Measurements from ENCODE around the gene RPL6. TPM values are rescaled to one million over a fixed set of nuclear protein-coding genes. Genes with fewer than 3 reads are reported as not detected.

RPL6 gene
- total and polyA plus RNA-seq, 9 of the 15 experiments (the other 6 are each of a cell fraction or from before 2014, with no cell fraction given), result 1,519 to 3,103 (median 2,396) TPM

DNA sequence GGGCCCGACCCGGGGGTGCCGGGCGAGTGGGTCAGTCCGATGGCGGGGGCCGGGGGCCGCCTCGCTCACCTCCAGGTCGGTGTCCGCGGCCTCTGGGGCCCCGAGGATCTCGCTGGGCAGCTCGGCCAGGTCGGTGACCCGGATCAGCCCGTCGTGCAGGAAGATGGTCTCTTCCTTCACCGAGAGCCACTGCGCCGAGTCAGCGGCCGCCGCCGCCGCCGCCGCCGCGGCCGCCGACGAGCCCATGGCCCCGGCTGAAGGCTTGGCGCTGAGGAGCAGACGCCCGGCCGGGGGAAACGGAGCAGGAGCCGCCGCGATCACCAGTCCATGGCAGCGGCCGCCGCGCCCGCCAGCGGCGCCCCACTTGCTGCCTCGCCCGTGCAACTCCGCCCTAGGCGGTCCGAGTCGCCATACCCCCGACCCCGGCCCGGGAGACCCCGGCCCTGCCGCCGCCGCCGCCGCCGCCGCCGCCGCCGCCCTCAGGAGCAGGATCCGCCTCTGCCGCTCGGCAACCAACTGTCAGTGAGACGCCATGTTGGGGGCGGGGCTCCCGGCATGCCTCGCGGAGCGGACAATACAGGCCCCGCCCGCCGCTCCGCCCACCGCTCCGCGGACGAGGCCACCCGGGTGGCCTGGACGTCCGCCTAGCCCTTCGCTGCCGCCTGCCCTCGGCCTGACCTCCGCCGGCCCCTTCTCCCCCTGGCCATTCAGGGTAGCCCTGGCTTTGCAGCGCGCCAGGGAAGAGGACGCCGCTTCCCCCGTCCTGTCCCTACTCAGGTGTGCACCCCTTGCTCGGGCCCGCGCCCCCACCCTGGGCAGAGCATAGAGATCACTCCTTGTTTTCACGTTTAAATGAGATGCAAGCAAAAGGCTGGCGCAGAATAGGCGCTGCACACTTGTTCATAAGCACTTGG, 27.3 kb downstream of the RPL6 start, which contains the start of gene HECTD4 (continued):
- TF ChIP-seq, protein P1, sequence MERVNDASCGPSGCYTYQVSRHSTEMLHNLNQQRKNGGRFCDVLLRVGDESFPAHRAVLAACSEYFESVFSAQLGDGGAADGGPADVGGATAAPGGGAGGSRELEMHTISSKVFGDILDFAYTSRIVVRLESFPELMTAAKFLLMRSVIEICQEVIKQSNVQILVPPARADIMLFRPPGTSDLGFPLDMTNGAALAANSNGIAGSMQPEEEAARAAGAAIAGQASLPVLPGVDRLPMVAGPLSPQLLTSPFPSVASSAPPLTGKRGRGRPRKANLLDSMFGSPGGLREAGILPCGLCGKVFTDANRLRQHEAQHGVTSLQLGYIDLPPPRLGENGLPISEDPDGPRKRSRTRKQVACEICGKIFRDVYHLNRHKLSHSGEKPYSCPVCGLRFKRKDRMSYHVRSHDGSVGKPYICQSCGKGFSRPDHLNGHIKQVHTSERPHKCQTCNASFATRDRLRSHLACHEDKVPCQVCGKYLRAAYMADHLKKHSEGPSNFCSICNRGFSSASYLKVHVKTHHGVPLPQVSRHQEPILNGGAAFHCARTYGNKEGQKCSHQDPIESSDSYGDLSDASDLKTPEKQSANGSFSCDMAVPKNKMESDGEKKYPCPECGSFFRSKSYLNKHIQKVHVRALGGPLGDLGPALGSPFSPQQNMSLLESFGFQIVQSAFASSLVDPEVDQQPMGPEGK (CRISPR knock-in tag; IDR thresholded peaks at IDR 0.05; ENCODE audit: borderline replicate concordance), result no peak
- TF ChIP-seq, protein P2, sequence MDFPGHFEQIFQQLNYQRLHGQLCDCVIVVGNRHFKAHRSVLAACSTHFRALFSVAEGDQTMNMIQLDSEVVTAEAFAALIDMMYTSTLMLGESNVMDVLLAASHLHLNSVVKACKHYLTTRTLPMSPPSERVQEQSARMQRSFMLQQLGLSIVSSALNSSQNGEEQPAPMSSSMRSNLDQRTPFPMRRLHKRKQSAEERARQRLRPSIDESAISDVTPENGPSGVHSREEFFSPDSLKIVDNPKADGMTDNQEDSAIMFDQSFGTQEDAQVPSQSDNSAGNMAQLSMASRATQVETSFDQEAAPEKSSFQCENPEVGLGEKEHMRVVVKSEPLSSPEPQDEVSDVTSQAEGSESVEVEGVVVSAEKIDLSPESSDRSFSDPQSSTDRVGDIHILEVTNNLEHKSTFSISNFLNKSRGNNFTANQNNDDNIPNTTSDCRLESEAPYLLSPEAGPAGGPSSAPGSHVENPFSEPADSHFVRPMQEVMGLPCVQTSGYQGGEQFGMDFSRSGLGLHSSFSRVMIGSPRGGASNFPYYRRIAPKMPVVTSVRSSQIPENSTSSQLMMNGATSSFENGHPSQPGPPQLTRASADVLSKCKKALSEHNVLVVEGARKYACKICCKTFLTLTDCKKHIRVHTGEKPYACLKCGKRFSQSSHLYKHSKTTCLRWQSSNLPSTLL (IDR thresholded peaks at IDR 0.05), result no peak
- no peak for TF ChIP-seq ZNF830 (CRISPR knock-in tag; IDR thresholded peaks at IDR 0.05)
- peak; percentile 64 for TF ChIP-seq ZBTB17 (CRISPR knock-in tag; IDR thresholded peaks at IDR 0.05)
- peak; percentile 93 for TF ChIP-seq RBFOX2 (IDR thresholded peaks at IDR 0.05; ENCODE audit: low read depth, low read length)
- no peak for TF ChIP-seq ZNF780A (CRISPR knock-in tag; IDR thresholded peaks at IDR 0.05)
- no peak for TF ChIP-seq LARP7 (IDR thresholded peaks at IDR 0.05)
- TF ChIP-seq, protein P3, sequence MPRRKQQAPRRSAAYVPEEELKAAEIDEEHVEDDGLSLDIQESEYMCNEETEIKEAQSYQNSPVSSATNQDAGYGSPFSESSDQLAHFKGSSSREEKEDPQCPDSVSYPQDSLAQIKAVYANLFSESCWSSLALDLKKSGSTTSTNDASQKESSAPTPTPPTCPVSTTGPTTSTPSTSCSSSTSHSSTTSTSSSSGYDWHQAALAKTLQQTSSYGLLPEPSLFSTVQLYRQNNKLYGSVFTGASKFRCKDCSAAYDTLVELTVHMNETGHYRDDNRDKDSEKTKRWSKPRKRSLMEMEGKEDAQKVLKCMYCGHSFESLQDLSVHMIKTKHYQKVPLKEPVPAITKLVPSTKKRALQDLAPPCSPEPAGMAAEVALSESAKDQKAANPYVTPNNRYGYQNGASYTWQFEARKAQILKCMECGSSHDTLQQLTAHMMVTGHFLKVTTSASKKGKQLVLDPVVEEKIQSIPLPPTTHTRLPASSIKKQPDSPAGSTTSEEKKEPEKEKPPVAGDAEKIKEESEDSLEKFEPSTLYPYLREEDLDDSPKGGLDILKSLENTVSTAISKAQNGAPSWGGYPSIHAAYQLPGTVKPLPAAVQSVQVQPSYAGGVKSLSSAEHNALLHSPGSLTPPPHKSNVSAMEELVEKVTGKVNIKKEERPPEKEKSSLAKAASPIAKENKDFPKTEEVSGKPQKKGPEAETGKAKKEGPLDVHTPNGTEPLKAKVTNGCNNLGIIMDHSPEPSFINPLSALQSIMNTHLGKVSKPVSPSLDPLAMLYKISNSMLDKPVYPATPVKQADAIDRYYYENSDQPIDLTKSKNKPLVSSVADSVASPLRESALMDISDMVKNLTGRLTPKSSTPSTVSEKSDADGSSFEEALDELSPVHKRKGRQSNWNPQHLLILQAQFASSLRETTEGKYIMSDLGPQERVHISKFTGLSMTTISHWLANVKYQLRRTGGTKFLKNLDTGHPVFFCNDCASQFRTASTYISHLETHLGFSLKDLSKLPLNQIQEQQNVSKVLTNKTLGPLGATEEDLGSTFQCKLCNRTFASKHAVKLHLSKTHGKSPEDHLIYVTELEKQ (CRISPR knock-in tag; IDR thresholded peaks at IDR 0.05), result no peak
- TF ChIP-seq ZNF184 (CRISPR knock-in tag; IDR thresholded peaks at IDR 0.05), result no peak
- TF ChIP-seq TAF1 (IDR thresholded peaks at IDR 0.05; ENCODE audit: control insufficient read depth, extremely low read depth, insufficient read depth, low read length, severe bottlenecking), result peak; percentile 94
- peak; percentile 10; the same call in 1 of the 2 replicates for TF ChIP-seq ZBTB7A (IDR thresholded peaks at IDR 0.05; ENCODE audit: borderline replicate concordance, control insufficient read depth, low read depth, low read length)
- TF ChIP-seq, protein P4, sequence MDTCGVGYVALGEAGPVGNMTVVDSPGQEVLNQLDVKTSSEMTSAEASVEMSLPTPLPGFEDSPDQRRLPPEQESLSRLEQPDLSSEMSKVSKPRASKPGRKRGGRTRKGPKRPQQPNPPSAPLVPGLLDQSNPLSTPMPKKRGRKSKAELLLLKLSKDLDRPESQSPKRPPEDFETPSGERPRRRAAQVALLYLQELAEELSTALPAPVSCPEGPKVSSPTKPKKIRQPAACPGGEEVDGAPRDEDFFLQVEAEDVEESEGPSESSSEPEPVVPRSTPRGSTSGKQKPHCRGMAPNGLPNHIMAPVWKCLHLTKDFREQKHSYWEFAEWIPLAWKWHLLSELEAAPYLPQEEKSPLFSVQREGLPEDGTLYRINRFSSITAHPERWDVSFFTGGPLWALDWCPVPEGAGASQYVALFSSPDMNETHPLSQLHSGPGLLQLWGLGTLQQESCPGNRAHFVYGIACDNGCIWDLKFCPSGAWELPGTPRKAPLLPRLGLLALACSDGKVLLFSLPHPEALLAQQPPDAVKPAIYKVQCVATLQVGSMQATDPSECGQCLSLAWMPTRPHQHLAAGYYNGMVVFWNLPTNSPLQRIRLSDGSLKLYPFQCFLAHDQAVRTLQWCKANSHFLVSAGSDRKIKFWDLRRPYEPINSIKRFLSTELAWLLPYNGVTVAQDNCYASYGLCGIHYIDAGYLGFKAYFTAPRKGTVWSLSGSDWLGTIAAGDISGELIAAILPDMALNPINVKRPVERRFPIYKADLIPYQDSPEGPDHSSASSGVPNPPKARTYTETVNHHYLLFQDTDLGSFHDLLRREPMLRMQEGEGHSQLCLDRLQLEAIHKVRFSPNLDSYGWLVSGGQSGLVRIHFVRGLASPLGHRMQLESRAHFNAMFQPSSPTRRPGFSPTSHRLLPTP (IDR thresholded peaks at IDR 0.05; ENCODE audit: borderline replicate concordance, extremely low read depth, insufficient read length), result no peak
- TF ChIP-seq CTBP1 (IDR thresholded peaks at IDR 0.05; ENCODE audit: borderline replicate concordance), result peak; percentile 59; the same call in 1 of the 2 replicates
- no peak for TF ChIP-seq PHB (CRISPR knock-in tag; IDR thresholded peaks at IDR 0.05)
- no peak for TF ChIP-seq SMAD2 (IDR thresholded peaks at IDR 0.05; ENCODE audit: low read depth, low read length)
- no peak for TF ChIP-seq ETS2 (tag; IDR thresholded peaks at IDR 0.05; ENCODE audit: borderline replicate concordance, poor library complexity, severe bottlenecking)

Measured in K562 (cell line).